Endothelial cell of umbilical vein (primary cell): ENCODE results near the gene CUL9. TPM values are rescaled to one million over a fixed set of nuclear protein-coding genes. Genes with fewer than 3 reads are reported as not detected.

Source experiments
- BruUV-seq: library from RNA; stranded (reverse); fragments of 400-500 nt; replicated peaks from 2 replicates; lab custom pipeline; 2021; lab: Mats Ljungman, UMichigan
- CTCF ChIA-PET: fragments of 300-600, 350-600 bp; sonication (Branson Sonifier 250); formaldehyde crosslinking; loops from one replicate; lab custom pipeline; 2021; ENCODE audit warnings: antibody characterized with exemption, inconsistent platforms; lab: Charles Lee
- POLR2A ChIA-PET: fragments of 300-600, 350-600 bp; sonication (Branson Sonifier 250); formaldehyde crosslinking; loops from one replicate; lab custom pipeline; 2021; ENCODE audit warnings: antibody characterized with exemption, inconsistent platforms; lab: Charles Lee
- DNase-seq: peaks from one replicate; pipeline ENCODE4 v3.0.0-alpha.2; 2011; ENCODE audit warnings: low read depth, low spot score
- FAIRE-seq: peaks from 2 replicates; lab custom pipeline; 2011; peaks lifted over from hg19 to GRCh38; lab: Jason Lieb, UNC
- H2AFZ ChIP-seq: 2 replicates; pipeline ENCODE4 v1.6.0; 2012; ENCODE audit warnings: low read depth, low read length, control low read depth, inconsistent platforms
- H3K27ac ChIP-seq: 2 replicates; pipeline ENCODE4 v1.5.1; 2011; ENCODE audit warnings: low read depth, mild to moderate bottlenecking, control low read depth, low read length, moderate library complexity; ENCODE audit not compliant: insufficient read depth
- H3K27me3 ChIP-seq, 2 experiments: 2 replicates each; pipeline versions ENCODE4 v1.6.0 to v1.6.1; 2011; ENCODE audit warnings: low read length in 2 of 2, mixed read lengths in 1 of 2; ENCODE audit not compliant: control insufficient read depth in 2 of 2, insufficient read depth in 2 of 2
- H3K36me3 ChIP-seq, 2 experiments: 2 replicates in 1 of 2; 3 replicates in 1 of 2; pipeline ENCODE4 v1.5.1; 2011; ENCODE audit warnings: low read length in 2 of 2, mild to moderate bottlenecking in 1 of 2, moderate library complexity in 1 of 2; ENCODE audit not compliant: control insufficient read depth in 2 of 2, insufficient read depth in 2 of 2; ENCODE audit errors: extremely low read depth in 1 of 2
- H3K4me1 ChIP-seq: 3 replicates; pipeline ENCODE4 v1.5.1; 2011; ENCODE audit warnings: mild to moderate bottlenecking, low read length; ENCODE audit not compliant: control insufficient read depth, insufficient read depth; ENCODE audit errors: extremely low read depth
- H3K4me2 ChIP-seq: 2 replicates; pipeline ENCODE4 v1.6.1; 2011; ENCODE audit warnings: low read length, control low read depth, mixed read lengths; ENCODE audit not compliant: insufficient read depth
- H3K4me3 ChIP-seq, 3 experiments: fragments of 200-600 bp in 1 of 3; sonication (generic), shearing (Covaris generic) in 1 of 3; replicated peaks in 1 of 3; 2 replicates each; pipeline ENCODE4 v1.5.1; 2011 to 2016; ENCODE audit warnings: control low read depth in 3 of 3, low read length in 3 of 3, mild to moderate bottlenecking in 2 of 3, inconsistent platforms in 1 of 3, low read depth in 1 of 3, moderate library complexity in 1 of 3; ENCODE audit not compliant: insufficient read depth in 1 of 3
- H3K79me2 ChIP-seq: 2 replicates; pipeline ENCODE4 v1.6.0; 2012; ENCODE audit warnings: low read length, inconsistent platforms; ENCODE audit not compliant: control insufficient read depth, insufficient read depth
- H3K9ac ChIP-seq: replicated peaks from 2 replicates; pipeline ENCODE3; 2011; ENCODE audit warnings: low read length, control low read depth; ENCODE audit not compliant: insufficient read depth; ENCODE audit errors: extremely low read depth
- H3K9me1 ChIP-seq: replicated peaks from 3 replicates; pipeline ENCODE4 v1.6.0; 2011; ENCODE audit warnings: mild to moderate bottlenecking, low read length; ENCODE audit not compliant: control insufficient read depth, insufficient read depth; ENCODE audit errors: extremely low read depth
- H3K9me3 ChIP-seq: replicated peaks from 2 replicates; pipeline ENCODE4 v1.5.1; 2012; ENCODE audit warnings: low read length, inconsistent platforms; ENCODE audit not compliant: control insufficient read depth, insufficient read depth
- H4K20me1 ChIP-seq: replicated peaks from 2 replicates; pipeline ENCODE3; 2011; ENCODE audit warnings: mild to moderate bottlenecking, low read length; ENCODE audit not compliant: control insufficient read depth, insufficient read depth; ENCODE audit errors: extremely low read depth
- EZH2 ChIP-seq: IDR thresholded peaks from 2 replicates; pipeline ENCODE4 v1.6.1; 2012; ENCODE audit warnings: borderline replicate concordance, low read depth, mild to moderate bottlenecking, moderate library complexity, low read length, inconsistent platforms; ENCODE audit not compliant: severe bottlenecking
- FOS ChIP-seq: IDR thresholded peaks from 2 replicates; pipeline ENCODE4 v1.6.1; 2011; ENCODE audit warnings: mild to moderate bottlenecking, low read length, moderate library complexity, borderline replicate concordance; ENCODE audit not compliant: insufficient read depth
- GATA2 ChIP-seq: IDR thresholded peaks from 2 replicates; pipeline ENCODE4 v1.7.0; 2011; ENCODE audit warnings: low read depth, mild to moderate bottlenecking, moderate library complexity, mixed read lengths, low read length; ENCODE audit not compliant: insufficient read length, insufficient read depth
- JUN ChIP-seq: IDR thresholded peaks from 2 replicates; pipeline ENCODE4 v1.6.1; 2011; ENCODE audit warnings: borderline replicate concordance, low read depth; ENCODE audit not compliant: insufficient read length, insufficient read depth
- MYC ChIP-seq: IDR thresholded peaks from one replicate; pipeline ENCODE4 v1.6.1; 2011; ENCODE audit warnings: mild to moderate bottlenecking, low read depth, low read length
- POLR2A ChIP-seq: IDR thresholded peaks from 2 replicates; pipeline ENCODE4 v1.6.1; 2012; ENCODE audit warnings: low read depth, mild to moderate bottlenecking, control low read depth, low read length
- POLR2AphosphoS5 ChIP-seq: IDR thresholded peaks from 2 replicates; pipeline ENCODE4 v1.6.1; 2012; ENCODE audit warnings: low read depth, mild to moderate bottlenecking, control low read depth, low read length, moderate library complexity; ENCODE audit not compliant: insufficient read depth
- dilution Hi-C: fragments of 300-500 bp; cut with MboI; formaldehyde crosslinking; loops from one replicate; pipeline ENCODE4 v1.15.0; 2019; ENCODE audit warnings: low sequenced_read_pairs; ENCODE audit not compliant: extremely low pct_ligation_motif_present
- intact Hi-C: fragments of 100-400 bp; cut with micrococcal nuclease; formaldehyde crosslinking; loops from one replicate; pipeline ENCODE4 v1.10.0; 2022
- polyA plus RNA-seq, 4 experiments: library from polyadenylated mRNA; depleted of rRNA in 3 of 4; stranded (reverse) in 3 of 4; unstranded in 1 of 4; fragments of >200 nt; gene quantifications; 2 replicates each; pipeline versions ENCODE4 v1.2.1 to v1.2.3, GENCODE V29; 2011 to 2012; ENCODE audit warnings: missing spikeins in 1 of 4
- total RNA-seq: library from RNA; stranded (reverse); gene quantifications from 2 replicates; pipeline ENCODE4 v1.2.3, GENCODE V29; 2021
- TF ChIP-seq, protein P1 (sequence below): IDR thresholded peaks from 2 replicates; pipeline ENCODE4 v1.6.1; 2011; ENCODE audit not compliant: insufficient read depth, insufficient read length
- TF ChIP-seq, protein P2 (sequence below), 2 donors: IDR thresholded peaks; 1 replicate in 1 of 2; 2 replicates in 1 of 2; pipeline ENCODE4 v1.5.1; 2011; ENCODE audit warnings: low read length in 2 of 2, mild to moderate bottlenecking in 2 of 2, moderate library complexity in 2 of 2, control low read depth in 1 of 2, inconsistent platforms in 1 of 2, low read depth in 1 of 2; ENCODE audit not compliant: insufficient read depth in 1 of 2; ENCODE audit errors: extremely low read depth in 1 of 2

Gene CUL9
- total and polyA plus RNA-seq, 2 donors (not counting 3 experiments of a cell fraction or from before 2014, with no cell fraction given), result 38.7 to 46.0 TPM

DNA sequence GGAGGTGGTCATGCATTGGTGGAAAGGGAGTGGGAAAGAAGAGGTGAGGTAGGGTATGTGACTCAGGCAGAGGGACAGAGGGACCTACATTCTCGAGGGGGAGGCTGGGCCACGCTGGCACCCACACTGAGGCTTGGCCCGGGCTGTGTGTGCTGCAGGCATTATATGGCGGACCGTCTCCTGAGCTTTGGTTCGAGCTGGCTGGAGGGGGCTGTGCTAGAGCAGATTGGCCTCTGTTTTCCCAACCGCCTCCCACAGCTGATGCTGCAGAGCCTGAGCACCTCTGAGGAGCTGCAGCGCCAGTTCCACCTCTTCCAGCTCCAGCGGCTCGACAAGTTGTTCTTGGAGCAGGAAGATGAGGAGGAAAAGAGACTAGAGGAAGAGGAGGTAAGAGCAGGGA lies 23.9 kb downstream of the CUL9 start:
- Histone ChIP-seq H4K20me1 (no peaks in the 10 kb centered on the region), H3K9me3 (no peaks in the 10 kb centered on the region), H3K4me2 (no peak overlapping the region), H3K27me3 (no peaks in the 10 kb centered on the region), H3K4me1 (peaks cover 3% of the 10 kb centered on the region), H3K4me3 (no peak overlapping the region), H3K36me3 (peaks cover 0 to 7% of the 10 kb centered on the region in 2 experiments), H3K79me2 (no peaks in the 10 kb centered on the region), H3K27ac (no peak overlapping the region), H3K9ac (no peak overlapping the region), H3K9me1 (no peaks in the 10 kb centered on the region), H2AFZ (no peak overlapping the region)
- no TSS peak for BruUV-seq
- POLR2A ChIA-PET, result interaction anchor here (0.7 kb wide), 1 partner anchor 10 kb away, joined by 3 read pairs; no protein-coding TSS in a partner anchor
- dilution Hi-C loops, result no loop called here
- no peak for FAIRE-seq
- DNase-seq, result no peak
- TF ChIP-seq, protein P1, sequence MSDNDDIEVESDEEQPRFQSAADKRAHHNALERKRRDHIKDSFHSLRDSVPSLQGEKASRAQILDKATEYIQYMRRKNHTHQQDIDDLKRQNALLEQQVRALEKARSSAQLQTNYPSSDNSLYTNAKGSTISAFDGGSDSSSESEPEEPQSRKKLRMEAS, result no peak
- no peak for TF ChIP-seq JUN
- TF ChIP-seq MYC, result no peak
- TF ChIP-seq, protein P2, sequence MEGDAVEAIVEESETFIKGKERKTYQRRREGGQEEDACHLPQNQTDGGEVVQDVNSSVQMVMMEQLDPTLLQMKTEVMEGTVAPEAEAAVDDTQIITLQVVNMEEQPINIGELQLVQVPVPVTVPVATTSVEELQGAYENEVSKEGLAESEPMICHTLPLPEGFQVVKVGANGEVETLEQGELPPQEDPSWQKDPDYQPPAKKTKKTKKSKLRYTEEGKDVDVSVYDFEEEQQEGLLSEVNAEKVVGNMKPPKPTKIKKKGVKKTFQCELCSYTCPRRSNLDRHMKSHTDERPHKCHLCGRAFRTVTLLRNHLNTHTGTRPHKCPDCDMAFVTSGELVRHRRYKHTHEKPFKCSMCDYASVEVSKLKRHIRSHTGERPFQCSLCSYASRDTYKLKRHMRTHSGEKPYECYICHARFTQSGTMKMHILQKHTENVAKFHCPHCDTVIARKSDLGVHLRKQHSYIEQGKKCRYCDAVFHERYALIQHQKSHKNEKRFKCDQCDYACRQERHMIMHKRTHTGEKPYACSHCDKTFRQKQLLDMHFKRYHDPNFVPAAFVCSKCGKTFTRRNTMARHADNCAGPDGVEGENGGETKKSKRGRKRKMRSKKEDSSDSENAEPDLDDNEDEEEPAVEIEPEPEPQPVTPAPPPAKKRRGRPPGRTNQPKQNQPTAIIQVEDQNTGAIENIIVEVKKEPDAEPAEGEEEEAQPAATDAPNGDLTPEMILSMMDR (IDR thresholded peaks at IDR 0.05; ENCODE audit: extremely low read depth in 1 of 2, insufficient read depth in 1 of 2, low read depth in 1 of 2, low read length in 2 of 2), result no peak
- no peak for TF ChIP-seq GATA2
- TF ChIP-seq POLR2A, result no peak
- intact Hi-C loops, result no loop called here
- CTCF ChIA-PET, result no interaction called here

DNA sequence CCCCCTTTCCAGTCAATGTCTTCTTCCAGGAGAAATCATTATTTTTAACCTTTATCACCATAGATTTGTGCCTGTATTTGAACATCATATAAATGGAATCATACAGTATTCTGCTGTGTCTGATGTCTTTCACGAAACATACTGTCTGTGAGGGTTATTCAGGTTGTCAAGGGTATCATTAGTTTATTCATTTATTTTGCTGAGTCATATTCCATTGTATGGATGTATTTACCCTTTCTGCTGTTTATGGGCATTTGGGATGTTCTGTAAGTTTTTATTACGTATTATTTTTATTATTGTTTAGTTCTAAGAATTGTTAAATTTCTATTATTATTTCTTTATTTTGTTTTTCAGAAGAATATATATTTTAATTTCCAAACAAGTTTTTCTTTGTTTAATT lies 25.3 kb downstream of the CUL9 start:
- Histone ChIP-seq H2AFZ (no peak overlapping the region), H3K9ac (no peak overlapping the region), H3K27ac (no peak overlapping the region), H3K4me3 (no peak overlapping the region), H3K36me3 (peaks cover 0 to 7% of the 10 kb centered on the region in 2 experiments), H4K20me1 (no peaks in the 10 kb centered on the region), H3K4me2 (no peak overlapping the region), H3K79me2 (no peaks in the 10 kb centered on the region), H3K9me3 (no peaks in the 10 kb centered on the region), H3K27me3 (no peaks in the 10 kb centered on the region), H3K4me1 (peaks cover 15% of the 10 kb centered on the region), H3K9me1 (no peaks in the 10 kb centered on the region)
- intact Hi-C loops (no loop called here), dilution Hi-C loops (no loop called here)
- ChIA-PET CTCF (no interaction called here), POLR2A (no interaction called here)
- FAIRE-seq (no peak), DNase-seq (no peak)
- no TSS peak for BruUV-seq
- no peak for TF ChIP-seq MYC
- TF ChIP-seq POLR2A, result no peak
- no peak for TF ChIP-seq GATA2
- no peak for TF ChIP-seq POLR2AphosphoS5
- TF ChIP-seq EZH2, result no peak
- TF ChIP-seq FOS, result no peak
- TF ChIP-seq, protein P2 (IDR thresholded peaks at IDR 0.05; ENCODE audit: extremely low read depth in 1 of 2, insufficient read depth in 1 of 2, low read depth in 1 of 2, low read length in 2 of 2), result no peak
- TF ChIP-seq, protein P1, result no peak
- TF ChIP-seq JUN, result no peak
